Activated effector memory CD4-positive, alpha-beta T cell treated with anti-CD3 and anti-CD28 coated beads, Interleukin-2, amount 50 U/mL, for 16 hours (primary cell): ENCODE results near the gene PAF1.
A peak's percentile ranks its signal among the peaks of the same experiment; 100 is the strongest.

Experiments used
- DNase-seq: peaks from one replicate; pipeline ENCODE4 v3.0.0-alpha.2; 2020

The PAF1 gene

DNA sequence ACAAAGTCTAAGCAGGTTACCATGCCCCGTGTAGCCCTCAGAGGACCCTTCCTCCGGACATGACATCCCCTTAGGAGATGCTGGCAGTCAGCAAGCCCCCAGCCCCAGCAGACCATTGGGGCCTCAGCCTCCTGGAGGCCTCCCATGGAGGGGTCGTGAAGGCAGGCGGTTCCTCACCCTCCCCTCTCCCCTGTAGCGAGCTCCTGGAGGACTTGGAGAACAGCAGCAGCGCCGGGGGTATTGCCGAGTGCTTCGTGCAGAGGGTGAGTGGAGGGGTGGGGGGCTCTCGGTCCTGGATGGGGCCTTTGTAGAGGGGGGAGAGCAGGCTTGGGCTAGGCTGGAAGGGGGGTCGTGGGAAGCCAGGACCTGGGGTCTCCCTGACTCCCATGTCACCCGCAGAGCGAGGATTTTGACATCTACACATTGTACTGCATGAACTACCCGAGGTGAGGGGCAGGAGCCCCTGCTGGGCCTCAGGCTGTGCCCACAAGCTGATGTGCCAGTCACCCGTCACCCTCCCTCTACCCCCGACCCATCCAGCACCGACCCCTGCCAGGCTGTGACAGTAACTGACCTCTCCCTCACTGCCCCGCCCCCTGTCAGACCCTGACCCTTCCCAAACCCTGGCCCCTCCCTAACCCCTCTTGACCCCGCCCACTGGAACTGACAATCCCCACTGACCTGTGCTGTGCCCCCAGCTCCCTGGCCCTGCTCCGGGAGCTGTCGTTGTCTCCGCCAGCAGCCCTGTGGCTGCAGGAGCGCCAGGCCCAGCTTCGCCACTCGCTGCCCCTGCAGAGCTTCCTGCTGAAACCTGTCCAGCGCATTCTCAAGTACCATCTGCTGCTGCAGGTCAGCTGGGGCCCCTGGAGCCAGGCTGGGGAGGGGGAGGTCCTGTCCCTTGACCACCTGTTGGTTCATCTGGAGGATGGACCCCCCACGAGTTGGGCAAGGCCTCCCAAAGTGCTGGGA lies 25.5 kb upstream of the PAF1 start:
- peak; percentile 65 for DNase-seq

GRCh38 chr19:39415111-39416046 lies 24.5 kb upstream of the PAF1 start:
- DNase-seq = no peak

DNA sequence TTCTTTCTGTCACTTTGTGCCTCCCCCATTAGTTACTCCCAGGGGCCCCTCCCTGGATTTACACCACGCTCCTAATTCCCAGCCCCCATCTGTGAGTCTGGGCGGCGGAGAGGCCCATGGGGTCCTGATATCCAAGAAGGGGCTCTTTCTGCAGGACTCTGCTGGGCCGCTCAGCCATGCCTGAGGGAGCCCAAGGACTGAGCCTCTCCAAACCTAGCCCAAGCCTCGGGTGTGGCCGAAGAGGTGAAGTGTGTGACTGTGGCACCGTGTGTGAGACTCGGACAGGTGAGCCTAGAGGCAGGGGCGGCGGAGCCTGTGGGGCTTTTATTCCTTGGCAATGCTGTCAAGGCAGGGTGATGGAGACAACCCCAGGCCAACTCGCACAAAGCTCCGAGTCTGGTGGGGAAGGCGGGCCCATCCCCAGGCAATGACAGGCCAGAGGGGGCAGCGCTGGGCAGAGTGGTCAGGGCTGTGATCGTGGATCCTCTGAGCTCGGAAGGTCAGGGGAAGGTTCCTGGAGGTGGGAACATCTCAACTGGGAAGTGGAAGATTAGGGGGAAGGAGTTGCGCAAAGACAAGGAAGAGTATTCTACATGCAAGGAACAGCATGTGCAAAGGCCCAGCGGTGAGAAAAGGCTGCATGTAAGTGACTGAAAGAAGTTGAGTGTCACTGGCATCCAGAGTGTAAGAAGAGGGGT lies 23.2 kb upstream of the PAF1 start:
- no peak for DNase-seq

DNA sequence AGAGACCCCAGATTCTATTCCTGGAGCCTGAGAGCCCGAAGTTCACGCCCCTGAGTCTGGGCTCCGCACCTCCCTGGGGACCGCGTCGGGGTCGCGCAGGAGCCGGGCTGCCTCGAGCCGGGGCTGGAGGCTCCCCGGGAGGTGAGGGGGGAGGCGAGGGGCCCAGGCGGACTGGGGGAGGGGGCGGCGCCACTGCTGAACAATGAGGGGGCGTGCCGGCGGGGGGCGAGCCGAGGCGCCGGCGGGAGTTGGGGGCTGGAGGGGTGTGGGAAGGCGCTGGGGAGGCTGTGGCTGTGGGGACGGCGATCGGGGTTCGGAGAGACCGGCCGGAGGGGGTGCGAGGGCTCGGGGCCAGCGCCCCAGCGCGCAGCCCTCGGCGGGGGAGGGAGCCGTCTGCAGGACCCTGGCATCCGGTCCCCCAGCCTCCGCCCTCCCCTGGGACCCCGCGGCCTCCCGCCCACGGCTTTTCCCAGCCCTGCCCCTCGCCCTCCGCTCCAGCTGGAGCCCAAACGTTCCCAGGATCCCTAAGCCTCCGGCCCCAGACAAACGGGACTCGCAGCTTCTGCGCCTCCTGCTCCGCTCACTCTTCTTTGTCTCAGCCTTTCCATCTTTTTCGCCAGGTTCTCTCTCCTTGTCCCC lies 22.5 kb upstream of the PAF1 start:
- DNase-seq = peak; percentile 76

- DNase-seq = no peak
These were observed 22.0 kb upstream of the PAF1 start for GRCh38 chr19:39412867-39413271.

GRCh38 chr19:39412100-39412866 lies 21.4 kb upstream of the PAF1 start, which contains the start of gene PLEKHG2:
Gene PLEKHG2 (plus strand): TSS chr19:39412669. CDS start chr19:39414087, 1,418 bp downstream.
- peak; percentile 98 for DNase-seq

- DNase-seq = peak; percentile 95
These were observed 20.9 kb upstream of the PAF1 start for GRCh38 chr19:39411832-39412099.

- no peak for DNase-seq
These were observed 20.4 kb upstream of the PAF1 start for GRCh38 chr19:39411081-39411831.

- no peak for DNase-seq
These were observed 19.9 kb upstream of the PAF1 start for GRCh38 chr19:39410831-39411080.

GRCh38 chr19:39410017-39410830 lies 19.3 kb upstream of the PAF1 start:
- DNase-seq = peak; percentile 88

DNA sequence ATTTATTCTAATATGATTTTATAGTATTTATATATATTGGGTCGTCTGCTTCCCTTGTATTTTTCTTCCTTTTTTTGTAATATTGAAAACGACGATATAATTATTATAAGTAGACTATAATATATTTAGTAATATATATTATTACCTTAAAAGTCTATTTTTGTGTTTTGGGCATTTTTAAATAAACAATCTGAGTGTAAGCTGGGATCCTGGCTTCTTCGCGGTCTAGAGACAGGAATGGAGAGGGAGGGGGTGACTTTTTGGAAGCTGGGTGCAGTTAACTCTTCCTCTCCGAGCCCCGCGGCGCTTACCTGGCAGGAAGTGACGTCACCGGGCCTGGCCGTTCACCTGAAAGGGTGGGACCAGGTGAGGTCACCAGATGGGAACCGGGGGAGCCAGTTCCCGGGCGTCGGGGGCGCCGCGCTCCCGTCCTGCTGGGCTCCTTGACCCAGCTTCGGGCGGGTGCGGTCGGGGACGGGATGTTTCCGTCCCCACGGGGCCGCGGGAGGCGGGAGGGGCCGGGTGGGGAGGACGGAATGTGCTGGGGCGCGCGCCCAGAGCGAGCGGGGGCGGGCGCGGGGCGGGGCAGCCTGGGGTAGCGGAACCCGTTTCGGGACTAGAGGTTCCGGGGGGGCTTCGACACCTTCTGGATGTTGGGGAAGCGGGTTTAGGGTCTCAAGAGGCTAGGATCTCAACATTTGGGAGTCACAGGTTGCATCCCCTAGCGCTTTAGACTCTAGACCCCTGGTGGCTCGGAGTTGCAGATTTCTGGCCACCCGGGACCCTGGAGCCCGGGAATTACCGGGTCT lies 18.5 kb upstream of the PAF1 start:
- DNase-seq = peak; percentile 93

DNA sequence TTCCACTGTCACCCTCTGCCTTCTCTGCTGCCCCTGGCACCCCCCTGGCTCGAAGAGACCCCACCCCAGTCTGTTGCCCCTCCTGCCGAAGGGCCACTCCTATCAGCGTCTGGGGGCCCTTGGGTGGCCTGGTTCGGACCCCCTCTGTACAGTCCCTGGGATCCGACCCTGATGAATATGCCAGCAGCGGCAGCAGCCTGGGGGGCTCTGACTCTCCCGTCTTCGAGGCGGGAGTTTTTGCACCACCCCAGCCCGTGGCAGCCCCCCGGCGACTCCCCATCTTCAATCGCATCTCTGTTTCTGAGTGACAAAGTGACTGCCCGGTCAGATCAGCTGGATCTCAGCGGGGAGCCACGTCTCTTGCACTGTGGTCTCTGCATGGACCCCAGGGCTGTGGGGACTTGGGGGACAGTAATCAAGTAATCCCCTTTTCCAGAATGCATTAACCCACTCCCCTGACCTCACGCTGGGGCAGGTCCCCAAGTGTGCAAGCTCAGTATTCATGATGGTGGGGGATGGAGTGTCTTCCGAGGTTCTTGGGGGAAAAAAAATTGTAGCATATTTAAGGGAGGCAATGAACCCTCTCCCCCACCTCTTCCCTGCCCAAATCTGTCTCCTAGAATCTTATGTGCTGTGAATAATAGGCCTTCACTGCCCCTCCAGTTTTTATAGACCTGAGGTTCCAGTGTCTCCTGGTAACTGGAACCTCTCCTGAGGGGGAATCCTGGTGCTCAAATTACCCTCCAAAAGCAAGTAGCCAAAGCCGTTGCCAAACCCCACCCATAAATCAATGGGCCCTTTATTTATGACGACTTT lies 17.7 kb upstream of the PAF1 start:
- peak; percentile 77 for DNase-seq

DNA sequence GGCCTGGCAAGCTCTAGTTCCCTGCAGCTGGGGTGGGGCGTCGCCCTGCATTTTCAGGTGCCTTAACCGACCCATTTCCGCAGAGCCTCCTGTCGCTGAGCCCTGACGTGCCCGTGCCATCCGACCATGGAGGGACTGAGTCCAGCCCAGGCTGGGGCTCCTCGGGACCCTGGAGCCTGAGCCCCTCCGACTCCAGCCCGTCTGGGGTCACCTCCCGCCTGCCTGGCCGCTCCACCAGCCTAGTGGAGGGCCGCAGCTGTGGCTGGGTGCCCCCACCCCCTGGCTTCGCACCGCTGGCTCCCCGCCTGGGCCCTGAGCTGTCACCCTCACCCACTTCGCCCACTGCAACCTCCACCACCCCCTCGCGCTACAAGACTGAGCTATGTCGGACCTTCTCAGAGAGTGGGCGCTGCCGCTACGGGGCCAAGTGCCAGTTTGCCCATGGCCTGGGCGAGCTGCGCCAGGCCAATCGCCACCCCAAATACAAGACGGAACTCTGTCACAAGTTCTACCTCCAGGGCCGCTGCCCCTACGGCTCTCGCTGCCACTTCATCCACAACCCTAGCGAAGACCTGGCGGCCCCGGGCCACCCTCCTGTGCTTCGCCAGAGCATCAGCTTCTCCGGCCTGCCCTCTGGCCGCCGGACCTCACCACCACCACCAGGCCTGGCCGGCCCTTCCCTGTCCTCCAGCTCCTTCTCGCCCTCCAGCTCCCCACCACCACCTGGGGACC lies 16.9 kb upstream of the PAF1 start:
- peak; percentile 89 for DNase-seq

DNA sequence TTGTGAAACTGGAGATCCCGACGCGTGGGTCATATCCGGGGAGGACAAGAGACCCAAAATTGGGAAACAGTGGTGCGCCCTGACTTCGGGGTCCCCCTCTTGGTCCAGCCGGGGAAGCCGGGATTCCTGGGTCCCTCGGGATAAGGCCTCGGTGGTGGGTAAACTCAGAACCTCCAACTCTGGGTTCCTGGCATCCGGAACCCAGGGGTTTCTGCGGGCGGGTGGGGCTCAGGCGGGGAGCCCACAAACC lies 16.4 kb upstream of the PAF1 start:
- DNase-seq = no peak

DNA sequence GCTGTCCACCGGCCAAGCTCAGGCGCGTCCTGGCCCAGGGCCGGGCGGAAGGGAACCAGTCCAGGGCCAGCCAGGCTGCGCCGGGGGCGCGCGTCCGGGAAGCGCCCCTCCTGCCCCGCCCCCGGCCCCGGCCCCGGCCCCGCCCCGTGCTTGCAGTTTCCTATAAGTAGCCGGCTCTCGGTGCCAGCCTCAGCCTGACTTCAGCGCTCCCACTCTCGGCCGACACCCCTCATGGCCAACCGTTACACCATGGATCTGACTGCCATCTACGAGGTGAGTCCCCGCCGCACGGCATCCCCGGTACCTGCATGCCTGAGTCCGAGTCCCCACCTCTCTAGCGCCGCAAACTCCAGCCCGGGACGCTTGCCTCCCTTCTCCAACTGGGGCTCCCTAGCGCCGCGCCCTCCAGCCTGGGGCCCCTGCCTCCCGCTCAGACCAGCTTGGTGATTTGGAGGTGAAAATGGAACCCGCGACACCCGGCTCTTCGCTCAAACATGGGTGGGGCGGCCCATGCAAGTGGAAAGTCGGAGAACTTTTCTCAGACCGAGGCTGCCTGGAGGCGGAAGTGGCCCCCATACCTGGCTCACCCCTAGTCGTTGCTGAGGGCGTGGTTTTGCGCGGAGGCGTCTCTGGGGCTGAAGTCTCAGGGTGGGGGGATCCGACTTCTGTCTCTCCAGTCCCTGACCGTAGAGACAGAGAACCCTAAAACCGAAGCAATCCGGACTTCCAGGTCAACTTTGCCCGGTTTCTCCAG lies 15.9 kb upstream of the PAF1 start, which contains the start of gene ZFP36:
Gene ZFP36, plus strand, starts transcription at position 192 of the 754 bp plus-strand sequence. Its CDS starts 58 bp downstream, at position 250.
- peak; percentile 95 for DNase-seq

DNA sequence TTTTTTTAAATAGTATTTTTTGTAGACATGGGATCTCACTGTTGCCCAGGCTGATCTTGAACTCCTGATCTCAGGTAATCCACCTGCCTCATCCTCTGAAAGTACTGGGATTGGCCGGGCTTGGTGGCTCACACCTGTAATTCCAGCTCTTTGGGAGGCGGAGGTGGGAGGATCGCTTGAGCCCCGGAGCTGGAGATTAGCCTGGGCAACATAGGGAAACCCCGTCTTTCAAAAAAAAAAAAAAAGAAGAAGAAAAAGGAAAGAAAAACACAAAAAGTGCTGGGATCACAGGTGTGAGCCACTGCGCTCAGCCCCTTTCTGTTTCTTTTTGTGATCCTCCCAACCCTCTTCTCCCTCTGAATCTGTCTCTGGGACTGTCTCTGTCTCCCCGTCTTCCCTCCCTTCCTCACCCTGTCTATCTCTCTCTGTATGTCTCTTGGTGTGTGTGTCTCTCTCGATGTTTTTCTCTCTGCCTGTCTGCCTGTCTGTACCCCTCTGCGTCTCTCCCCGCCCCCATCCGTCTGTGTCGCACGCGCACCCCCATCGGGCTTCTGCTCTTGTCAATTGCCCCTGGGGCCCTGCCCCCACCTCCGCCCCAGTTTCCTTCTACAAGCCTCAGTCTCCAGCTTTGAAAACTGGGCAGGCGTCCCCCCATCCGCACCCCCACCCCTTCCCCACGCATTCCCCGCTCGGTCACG lies 15.2 kb upstream of the PAF1 start:
- peak; percentile 93 for DNase-seq
